IPS-18c (cell line): Measurements from ENCODE around the gene SERPINA5.

Source experiments
- H3K4me3 ChIP-seq: 2 replicates; pipeline ENCODE4 v1.7.0; 2013; ENCODE audit warnings: low read depth, mild to moderate bottlenecking, low read length, moderate library complexity; ENCODE audit not compliant: insufficient read depth
- H3K9me3 ChIP-seq: one replicate; pipeline ENCODE4 v1.6.1; 2013; ENCODE audit warnings: mild to moderate bottlenecking, low read length, moderate library complexity; ENCODE audit not compliant: control insufficient read depth, insufficient read depth

SERPINA5 gene

GRCh38 chr14:94581127-94581999 lies at the start of gene SERPINA5:
Gene SERPINA5, plus strand, starts transcription at chr14:94581426. Its CDS starts 5,937 bp downstream, at chr14:94587363.
- no peak within 1 kb of the TSS; the same call in 1 of the 2 replicates for H3K4me3 ChIP-seq
- H3K9me3 ChIP-seq, result peaks cover 4% of the 10 kb centered on the region

GRCh38 chr14:94532447-94532846 lies 48.8 kb upstream of the SERPINA5 start:
- peaks cover 2% of the 10 kb centered on the region for H3K9me3 ChIP-seq
- no peak overlapping the region for H3K4me3 ChIP-seq

GRCh38 chr14:94535506-94535905 lies 45.7 kb upstream of the SERPINA5 start:
- H3K4me3 ChIP-seq, result no peak overlapping the region
- H3K9me3 ChIP-seq, result no peaks in the 10 kb centered on the region

GRCh38 chr14:94536836-94537235 lies 44.4 kb upstream of the SERPINA5 start:
- no peak overlapping the region for H3K4me3 ChIP-seq
- H3K9me3 ChIP-seq, result no peaks in the 10 kb centered on the region

- Histone ChIP-seq H3K4me3 (no peak overlapping the region), H3K9me3 (no peaks in the 10 kb centered on the region)
These were observed 43.0 kb upstream of the SERPINA5 start for GRCh38 chr14:94538070-94538740.

GRCh38 chr14:94539181-94539580 lies 42.0 kb upstream of the SERPINA5 start:
- no peak overlapping the region for H3K4me3 ChIP-seq
- H3K9me3 ChIP-seq, result no peaks in the 10 kb centered on the region

GRCh38 chr14:94540031-94540794 lies 41.0 kb upstream of the SERPINA5 start:
- H3K9me3 ChIP-seq, result no peaks in the 10 kb centered on the region

GRCh38 chr14:94541234-94541975 lies 39.8 kb upstream of the SERPINA5 start:
- no peaks in the 10 kb centered on the region for H3K9me3 ChIP-seq

More at GRCh38 chr14:94540031-94540794, 41.0 kb upstream of the SERPINA5 start:
- no peak overlapping the region for H3K4me3 ChIP-seq

GRCh38 chr14:94542111-94542810 lies 39.0 kb upstream of the SERPINA5 start:
- H3K9me3 ChIP-seq, result no peaks in the 10 kb centered on the region
- no peak overlapping the region for H3K4me3 ChIP-seq

More at GRCh38 chr14:94541234-94541975, 39.8 kb upstream of the SERPINA5 start:
- no peak overlapping the region for H3K4me3 ChIP-seq

- H3K4me3 ChIP-seq, result no peak overlapping the region
- no peaks in the 10 kb centered on the region for H3K9me3 ChIP-seq
These were observed 38.3 kb upstream of the SERPINA5 start for GRCh38 chr14:94542811-94543440.

- H3K4me3 ChIP-seq, result no peak overlapping the region
These were observed 37.6 kb upstream of the SERPINA5 start for GRCh38 chr14:94543449-94544124.

GRCh38 chr14:94544726-94545125 lies 36.5 kb upstream of the SERPINA5 start:
- Histone ChIP-seq H3K4me3 (no peak overlapping the region), H3K9me3 (no peaks in the 10 kb centered on the region)

More at GRCh38 chr14:94543449-94544124, 37.6 kb upstream of the SERPINA5 start:
- H3K9me3 ChIP-seq, result no peaks in the 10 kb centered on the region

GRCh38 chr14:94545131-94545841 lies 35.9 kb upstream of the SERPINA5 start:
- Histone ChIP-seq H3K9me3 (no peaks in the 10 kb centered on the region), H3K4me3 (no peak overlapping the region)

- no peaks in the 10 kb centered on the region for H3K9me3 ChIP-seq
- H3K4me3 ChIP-seq, result no peak overlapping the region
These were observed 34.0 kb upstream of the SERPINA5 start for GRCh38 chr14:94547151-94547680.

- H3K4me3 ChIP-seq, result no peak overlapping the region
- no peaks in the 10 kb centered on the region for H3K9me3 ChIP-seq
These were observed 33.5 kb upstream of the SERPINA5 start for GRCh38 chr14:94547726-94548125.
